Esophagus squamous epithelium (tissue), 4 donors: ENCODE measurements around the gene TAAR1.

Source experiments
- POLR2A ChIP-seq, 4 donors: fragments of 450-650 bp; IDR thresholded peaks; one replicate each; pipeline ENCODE4 v1.6.1; 2017; ENCODE audit warnings: antibody characterized with exemption in 4 of 4, mild to moderate bottlenecking in 4 of 4, moderate library complexity in 3 of 4
- TF ChIP-seq, protein P1 (sequence below), 6 experiments: fragments of 450-650 bp in 4 of 6; fragments of 200-600 bp in 2 of 6; sonication (generic) in 2 of 6; IDR thresholded peaks; one replicate each; pipeline ENCODE4 v1.5.1; 2016 to 2019; ENCODE audit warnings: antibody characterized with exemption in 6 of 6, mild to moderate bottlenecking in 4 of 6, moderate library complexity in 4 of 6

GRCh38 chr6:132695773-132696172 is 36.8 kb upstream of the TAAR1 start:
- TF ChIP-seq, protein P1, sequence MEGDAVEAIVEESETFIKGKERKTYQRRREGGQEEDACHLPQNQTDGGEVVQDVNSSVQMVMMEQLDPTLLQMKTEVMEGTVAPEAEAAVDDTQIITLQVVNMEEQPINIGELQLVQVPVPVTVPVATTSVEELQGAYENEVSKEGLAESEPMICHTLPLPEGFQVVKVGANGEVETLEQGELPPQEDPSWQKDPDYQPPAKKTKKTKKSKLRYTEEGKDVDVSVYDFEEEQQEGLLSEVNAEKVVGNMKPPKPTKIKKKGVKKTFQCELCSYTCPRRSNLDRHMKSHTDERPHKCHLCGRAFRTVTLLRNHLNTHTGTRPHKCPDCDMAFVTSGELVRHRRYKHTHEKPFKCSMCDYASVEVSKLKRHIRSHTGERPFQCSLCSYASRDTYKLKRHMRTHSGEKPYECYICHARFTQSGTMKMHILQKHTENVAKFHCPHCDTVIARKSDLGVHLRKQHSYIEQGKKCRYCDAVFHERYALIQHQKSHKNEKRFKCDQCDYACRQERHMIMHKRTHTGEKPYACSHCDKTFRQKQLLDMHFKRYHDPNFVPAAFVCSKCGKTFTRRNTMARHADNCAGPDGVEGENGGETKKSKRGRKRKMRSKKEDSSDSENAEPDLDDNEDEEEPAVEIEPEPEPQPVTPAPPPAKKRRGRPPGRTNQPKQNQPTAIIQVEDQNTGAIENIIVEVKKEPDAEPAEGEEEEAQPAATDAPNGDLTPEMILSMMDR (IDR thresholded peaks at IDR 0.05): no peak
- TF ChIP-seq POLR2A (IDR thresholded peaks at IDR 0.05): no peak
